GM21529 (cell line): Measurements from ENCODE around the gene FEN1.

Experiments
- ATAC-seq: cut with Tn5 transposase; IDR thresholded peaks from one replicate; pipeline ENCODE4 v1.9.1; 2021; ENCODE audit not compliant: unreplicated experiment

FEN1 gene

GRCh38 chr11:61838921-61839320, 46.2 kb downstream of the FEN1 start:
- ATAC-seq, result no peak

GRCh38 chr11:61839742-61840141, 47.0 kb downstream of the FEN1 start:
- no peak for ATAC-seq

GRCh38 chr11:61840371-61840770, 47.7 kb downstream of the FEN1 start:
- no peak for ATAC-seq

- no peak for ATAC-seq
Observed at GRCh38 chr11:61841636-61842527, 49.2 kb downstream of the FEN1 start.

- no peak for ATAC-seq
Observed at GRCh38 chr11:61842528-61842820, 49.8 kb downstream of the FEN1 start.

GRCh38 chr11:61844909-61845565, 52.3 kb downstream of the FEN1 start:
- no peak for ATAC-seq

- ATAC-seq, result no peak
Observed at GRCh38 chr11:61846362-61847020, 53.8 kb downstream of the FEN1 start.
